ENCODE results near the gene XKR8. TPM values are rescaled to one million over a fixed set of nuclear protein-coding genes. Genes with fewer than 3 reads are reported as not detected.
"Not testable (repeated sequence)": the region's sequence is repeated elsewhere in the genome, so short reads cannot be mapped to it uniquely, and the experiment has no call there.

Gene XKR8
- total RNA-seq, 1 donor from 2014 or later = 4.1 TPM

- intact Hi-C loops (cut with DNase I) = loop anchor here (10.0 kb wide), 1 partner anchor 115 kb away; no protein-coding TSS in a partner anchor
- DNase-seq = no peak
- peak; percentile 79 for ATAC-seq (ENCODE audit: poor library complexity)
These were observed 19.5 kb downstream of the XKR8 start for GRCh38 chr1:27979151-27979858.

GRCh38 chr1:27979859-27980201 is 20.1 kb downstream of the XKR8 start:
- intact Hi-C loops (cut with DNase I) = loop anchor here (10.0 kb wide), 1 partner anchor 115 kb away; no protein-coding TSS in a partner anchor
- ATAC-seq (ENCODE audit: poor library complexity) (no peak), DNase-seq (no peak)

- DNase-seq = no peak
- ATAC-seq (ENCODE audit: poor library complexity) = no peak
- intact Hi-C loops (cut with DNase I) = no loop called here
These were observed 20.6 kb downstream of the XKR8 start for GRCh38 chr1:27980216-27980845.

- no peak for ATAC-seq (ENCODE audit: poor library complexity)
- intact Hi-C loops (cut with DNase I) = no loop called here
- DNase-seq = no peak
These were observed 21.4 kb downstream of the XKR8 start for GRCh38 chr1:27981145-27981544.

- DNase-seq (no peak), ATAC-seq (ENCODE audit: poor library complexity) (no peak)
- intact Hi-C loops (cut with DNase I) = no loop called here
These were observed 31.3 kb downstream of the XKR8 start for GRCh38 chr1:27990920-27991537.

GRCh38 chr1:27992276-27992675 is 32.5 kb downstream of the XKR8 start:
- intact Hi-C loops (cut with DNase I) = no loop called here
- no peak for DNase-seq
- ATAC-seq (ENCODE audit: poor library complexity) = no peak

- no peak for DNase-seq
- ATAC-seq (ENCODE audit: poor library complexity) = peak; percentile 16
- intact Hi-C loops (cut with DNase I) = no loop called here
These were observed 33.5 kb downstream of the XKR8 start for GRCh38 chr1:27993241-27993640.

- ATAC-seq (ENCODE audit: poor library complexity) (peak; percentile 87), DNase-seq (no peak)
- intact Hi-C loops (cut with DNase I) = no loop called here
These were observed 34.3 kb downstream of the XKR8 start for GRCh38 chr1:27994060-27994459.

- intact Hi-C loops (cut with DNase I); ATAC-seq (ENCODE audit: poor library complexity); DNase-seq: not testable (repeated sequence)
These were observed 34.8 kb downstream of the XKR8 start for GRCh38 chr1:27994526-27994925.

GRCh38 chr1:27999055-27999454 is 39.3 kb downstream of the XKR8 start:
- intact Hi-C loops (cut with DNase I) = no loop called here
- ATAC-seq (ENCODE audit: poor library complexity) (no peak), DNase-seq (no peak)

GRCh38 chr1:28002600-28002999 is 42.8 kb downstream of the XKR8 start:
- no peak for ATAC-seq (ENCODE audit: poor library complexity)
- DNase-seq = no peak
- intact Hi-C loops (cut with DNase I) = no loop called here

- intact Hi-C loops (cut with DNase I); ATAC-seq (ENCODE audit: poor library complexity); DNase-seq: not testable (repeated sequence)
These were observed 43.3 kb downstream of the XKR8 start for GRCh38 chr1:28003117-28003516.

GRCh38 chr1:28010969-28011368 is 51.2 kb downstream of the XKR8 start:
- intact Hi-C loops (cut with DNase I) = no loop called here
- DNase-seq = no peak
- no peak for ATAC-seq (ENCODE audit: poor library complexity)

Other genes with a start within 250 kb of the XKR8 start
- gene FAM76A, start 234.0 kb upstream of the XKR8 start, total RNA-seq = 9.8 TPM
- 19.0 TPM for gene STX12, start 186.8 kb upstream of the XKR8 start, total RNA-seq
- 21.3 TPM for gene PPP1R8, start 129.2 kb upstream of the XKR8 start, total RNA-seq
- 9.4 TPM for gene THEMIS2, start 87.4 kb upstream of the XKR8 start, total RNA-seq
- gene RPA2, start 45.4 kb upstream of the XKR8 start, total RNA-seq = 21.4 TPM
- gene SMPDL3B, start 25.0 kb upstream of the XKR8 start, total RNA-seq = not detected
- 16.0 TPM for gene EYA3, start 128.6 kb downstream of the XKR8 start, total RNA-seq
- gene PTAFR, start 216.7 kb downstream of the XKR8 start, total RNA-seq = 1.9 TPM